ENCODE data around the gene ZNF628.

- no peak for TF ChIP-seq CTCF (IDR thresholded peaks at IDR 0.05; ENCODE audit: low read depth, low read length)
- TF ChIP-seq EZH2phosphoT487 (IDR thresholded peaks at IDR 0.05; ENCODE audit: low read depth): no peak
These were observed at the start of gene ZNF628 for GRCh38 chr19:55476100-55476775.

Data from OCI-LY3 (cell line).